GM19372 (cell line): ENCODE data around the gene KSR1.

Experiments used
- ATAC-seq: cut with Tn5 transposase; IDR thresholded peaks from one replicate; pipeline ENCODE4 v1.9.1; 2021; ENCODE audit warnings: mild to moderate bottlenecking, low read depth, moderate library complexity; ENCODE audit not compliant: unreplicated experiment

KSR1 gene

DNA sequence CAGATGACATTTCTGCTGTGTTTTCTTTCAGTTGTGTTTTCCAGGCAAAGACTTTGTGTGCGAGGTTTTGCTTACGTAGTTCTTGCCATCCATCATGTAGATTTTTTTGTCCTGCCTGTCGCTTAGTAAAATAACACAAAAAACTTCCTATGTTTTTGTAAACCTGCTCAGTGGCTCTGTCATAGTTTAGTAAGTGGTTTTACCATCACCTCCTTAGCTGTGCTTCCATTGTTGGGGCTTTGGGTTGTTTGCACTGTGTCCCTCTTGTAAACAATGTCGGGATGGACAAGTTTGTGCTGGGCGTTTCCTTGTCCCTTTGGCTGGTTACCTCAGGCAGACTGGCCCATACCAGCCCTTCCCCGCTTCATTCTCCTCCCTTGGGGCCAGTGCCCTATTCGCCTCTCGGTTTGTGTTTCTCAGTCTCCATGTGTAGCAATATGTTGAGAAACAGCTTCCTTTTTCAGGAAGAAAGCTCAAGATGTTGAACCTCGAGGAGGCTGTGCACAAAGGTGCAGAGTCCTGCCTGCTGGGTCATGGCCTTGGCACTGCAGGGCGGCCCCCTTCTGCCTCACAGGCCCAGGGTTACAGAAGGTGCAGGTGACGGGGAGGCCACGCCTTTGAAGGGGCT lies 74.6 kb downstream of the KSR1 start:
- no peak for ATAC-seq

GRCh38 chr17:27531469-27531961 lies 75.3 kb downstream of the KSR1 start:
- no peak for ATAC-seq

- no peak for ATAC-seq
Measured at GRCh38 chr17:27532269-27533263, 76.3 kb downstream of the KSR1 start.

GRCh38 chr17:27533874-27534815 lies 77.9 kb downstream of the KSR1 start:
- no peak for ATAC-seq

- no peak for ATAC-seq
Measured at GRCh38 chr17:27535178-27535928, 79.1 kb downstream of the KSR1 start.

- ATAC-seq: no peak
Measured at GRCh38 chr17:27535975-27536374, 79.7 kb downstream of the KSR1 start.

DNA sequence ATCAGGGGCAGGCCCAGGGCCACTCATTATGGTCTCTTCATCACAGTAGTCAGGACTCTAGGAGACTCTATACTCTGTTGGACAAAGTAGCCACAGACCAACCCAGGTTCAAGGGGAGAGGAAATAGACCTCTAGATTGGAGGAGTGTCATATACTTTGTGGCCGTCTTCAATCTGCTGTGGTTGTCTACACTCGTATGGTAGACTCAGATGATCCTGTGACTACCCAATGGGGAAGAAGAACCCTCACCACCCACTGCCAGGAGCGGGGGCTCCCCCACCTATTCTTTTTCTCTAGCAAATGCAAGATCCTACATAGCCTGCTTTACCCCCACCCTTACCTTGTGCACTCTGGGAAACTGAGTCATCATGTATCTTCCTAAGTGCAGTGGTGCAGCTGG lies 80.5 kb downstream of the KSR1 start:
- no peak for ATAC-seq

GRCh38 chr17:27538156-27538955 lies 82.1 kb downstream of the KSR1 start:
- ATAC-seq: no peak

- ATAC-seq: no peak
Measured at GRCh38 chr17:27539152-27539551, 82.9 kb downstream of the KSR1 start.

GRCh38 chr17:27539794-27540317 lies 83.6 kb downstream of the KSR1 start:
- no peak for ATAC-seq

- ATAC-seq: no peak
Measured at GRCh38 chr17:27540318-27541101, 84.3 kb downstream of the KSR1 start.

- ATAC-seq: no peak
Measured at GRCh38 chr17:27541301-27542023, 85.2 kb downstream of the KSR1 start.

- ATAC-seq: no peak
Measured at GRCh38 chr17:27542841-27543463, 86.7 kb downstream of the KSR1 start.

DNA sequence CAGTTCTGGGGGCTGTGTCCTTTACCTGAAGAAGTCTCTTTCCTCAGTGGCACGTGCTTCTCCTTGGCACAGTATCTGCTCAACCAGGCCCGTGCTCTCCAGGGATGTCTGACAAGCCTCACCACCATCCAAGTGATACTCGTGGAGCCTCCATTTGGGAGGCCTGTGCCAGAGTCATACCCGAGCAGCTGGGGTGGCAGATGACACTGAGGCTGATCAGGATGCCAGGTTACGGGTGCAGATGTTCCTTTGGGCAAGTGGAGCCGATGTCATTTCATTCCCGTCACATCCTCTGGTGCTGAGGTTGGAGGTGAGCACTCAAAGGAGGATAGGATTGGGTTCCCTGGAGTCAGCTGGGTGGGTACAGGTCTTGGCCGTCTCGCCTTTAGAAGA lies 87.2 kb downstream of the KSR1 start:
- ATAC-seq: no peak

GRCh38 chr17:27543958-27544349 lies 87.7 kb downstream of the KSR1 start:
- no peak for ATAC-seq

DNA sequence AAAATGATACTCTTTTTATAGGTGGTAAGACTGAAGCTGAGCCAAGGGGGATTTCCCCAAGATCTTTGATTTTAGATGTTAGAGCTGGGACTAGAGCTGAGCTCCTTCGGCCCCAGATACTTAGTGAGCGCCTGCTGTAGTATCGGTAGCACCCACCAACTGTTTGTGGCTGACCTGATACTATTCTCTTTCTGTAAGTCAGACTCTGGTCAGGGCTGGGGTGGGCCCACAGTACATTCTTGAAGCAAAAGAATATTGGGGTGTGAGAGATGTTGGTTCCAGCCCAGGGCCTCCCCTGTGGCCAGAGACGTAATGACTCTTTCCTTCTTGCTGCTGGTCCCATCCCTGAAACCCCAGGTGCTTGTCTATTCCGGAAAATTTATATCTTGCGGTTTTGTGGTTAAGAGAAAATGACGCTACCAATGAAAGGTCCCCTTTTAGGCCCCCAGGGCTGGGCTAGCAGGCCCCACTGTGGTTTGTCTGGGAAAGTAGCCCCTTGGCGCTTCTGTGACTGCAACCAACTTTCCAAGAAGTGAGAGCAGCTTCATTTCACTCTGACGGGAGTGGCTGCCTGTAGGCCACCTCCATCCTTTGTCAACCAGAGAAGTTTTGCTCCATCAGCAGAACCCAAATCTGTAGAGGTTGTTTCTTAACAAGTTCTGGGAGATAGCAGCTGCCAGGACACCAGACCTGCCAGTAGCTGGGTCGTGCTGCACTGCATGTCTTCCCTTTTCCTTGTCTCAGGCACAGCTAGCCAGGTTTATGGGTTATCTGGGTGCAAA lies 88.3 kb downstream of the KSR1 start:
- ATAC-seq: peak; percentile 77
